Glutamatergic neuron (in vitro differentiated cells): ENCODE data around the gene ENG. TPM values are rescaled to one million over a fixed set of nuclear protein-coding genes. Genes with fewer than 3 reads are reported as not detected.

ENCODE experiments used
- DNase-seq: peaks from one replicate; pipeline ENCODE4 v3.0.0; 2022
- H3K27ac Mint-ChIP-seq: one replicate; pipeline ENCODE4 v1.8.0; 2020; ENCODE audit warnings: mild to moderate bottlenecking, mixed read lengths, inconsistent platforms; ENCODE audit not compliant: unreplicated experiment
- H3K27me3 Mint-ChIP-seq: one replicate; pipeline ENCODE4 v1.8.0; 2020; ENCODE audit warnings: mild to moderate bottlenecking, moderate library complexity, mixed read lengths, inconsistent platforms; ENCODE audit not compliant: unreplicated experiment
- H3K36me3 Mint-ChIP-seq: one replicate; pipeline ENCODE4 v1.8.0; 2020; ENCODE audit warnings: mild to moderate bottlenecking, mixed read lengths, inconsistent platforms; ENCODE audit not compliant: unreplicated experiment
- H3K4me1 Mint-ChIP-seq: one replicate; pipeline ENCODE4 v1.8.0; 2020; ENCODE audit warnings: mild to moderate bottlenecking, low read depth, mixed read lengths, inconsistent platforms; ENCODE audit not compliant: unreplicated experiment
- H3K4me3 Mint-ChIP-seq: one replicate; pipeline ENCODE4 v1.8.0; 2020; ENCODE audit warnings: mild to moderate bottlenecking, mixed read lengths, inconsistent platforms; ENCODE audit not compliant: unreplicated experiment
- H3K9me3 Mint-ChIP-seq: one replicate; pipeline ENCODE4 v1.8.0; 2020; ENCODE audit warnings: mild to moderate bottlenecking, moderate library complexity, mixed read lengths, inconsistent platforms; ENCODE audit not compliant: unreplicated experiment
- CTCF ChIP-seq: fragments of 200-600 bp; sonication (generic); IDR thresholded peaks from one replicate; pipeline ENCODE4 v1.5.0; 2021; ENCODE audit not compliant: partially characterized antibody, unreplicated experiment
- total RNA-seq: library from RNA; stranded (reverse); fragmentation: NEBNext Ultra II Directional; extraction: Animal tissue kit (Norgen Biotek cat#: 25700); gene quantifications from one replicate; pipeline ENCODE4 v1.2.1, GENCODE V29; 2021; ENCODE audit not compliant: unreplicated experiment

The ENG gene
- total RNA-seq, 1 donor from 2014 or later, result not detected

DNA sequence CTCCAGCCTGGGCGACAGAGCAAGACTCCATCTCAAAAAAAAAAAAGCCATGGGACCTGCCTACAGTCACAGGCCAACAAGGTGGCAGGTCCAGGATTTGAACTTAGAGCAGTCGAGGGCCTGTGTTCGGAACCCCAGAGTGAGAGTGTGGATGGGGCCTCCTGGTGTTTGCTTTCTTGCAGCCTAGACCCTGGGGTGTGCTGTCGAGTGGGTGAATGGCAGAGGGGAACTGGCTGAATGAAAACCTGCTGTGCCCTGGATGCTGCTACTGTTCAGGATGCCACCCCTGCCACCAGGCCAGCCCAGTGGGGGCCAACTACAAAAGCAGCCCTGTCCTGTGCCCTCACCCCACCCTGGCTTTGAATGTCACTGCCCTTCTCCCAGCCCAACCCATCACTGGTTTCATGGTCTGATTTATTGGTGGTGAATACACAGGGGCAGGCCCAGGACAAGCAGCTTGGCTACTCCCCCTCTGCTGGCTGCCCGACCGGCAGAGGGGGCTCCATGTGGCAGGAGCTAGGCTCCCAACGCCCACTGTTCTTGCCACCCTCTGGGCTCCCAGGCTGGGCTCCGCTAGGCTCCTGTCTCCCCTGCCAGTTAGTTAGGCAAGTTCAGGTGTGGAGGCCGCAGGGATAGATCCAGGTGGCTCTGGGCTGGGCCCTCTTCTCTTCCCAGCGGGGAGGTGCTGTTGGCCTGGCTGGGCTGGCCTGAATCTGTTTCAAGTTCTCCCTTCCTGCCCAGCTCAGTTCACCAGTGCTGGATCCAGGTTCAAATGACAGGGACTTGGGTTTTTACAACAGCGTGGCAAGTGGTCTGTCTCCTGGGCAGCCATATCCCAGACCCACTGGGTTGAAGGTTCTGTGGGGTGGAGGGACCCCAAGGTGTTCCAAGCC is 39.6 kb downstream of the ENG start:
- H3K27ac Mint-ChIP-seq, result no peak overlapping the region
- H3K4me1 Mint-ChIP-seq, result peaks cover 6% of the 10 kb centered on the region
- no peak for DNase-seq
- H3K27me3 Mint-ChIP-seq, result peaks cover 2% of the 10 kb centered on the region
- TF ChIP-seq CTCF, result no peak
- H3K36me3 Mint-ChIP-seq, result no peaks in the 10 kb centered on the region
- no peaks in the 10 kb centered on the region for H3K9me3 Mint-ChIP-seq
- no peak overlapping the region for H3K4me3 Mint-ChIP-seq

GRCh38 chr9:127813686-127814226 is 40.7 kb downstream of the ENG start:
- TF ChIP-seq CTCF, result no peak
- H3K4me1 Mint-ChIP-seq, result peaks cover 6% of the 10 kb centered on the region
- no peak overlapping the region for H3K4me3 Mint-ChIP-seq
- peaks cover 2% of the 10 kb centered on the region for H3K27me3 Mint-ChIP-seq
- H3K27ac Mint-ChIP-seq, result no peak overlapping the region
- H3K9me3 Mint-ChIP-seq, result no peaks in the 10 kb centered on the region
- H3K36me3 Mint-ChIP-seq, result no peaks in the 10 kb centered on the region
- no peak for DNase-seq

DNA sequence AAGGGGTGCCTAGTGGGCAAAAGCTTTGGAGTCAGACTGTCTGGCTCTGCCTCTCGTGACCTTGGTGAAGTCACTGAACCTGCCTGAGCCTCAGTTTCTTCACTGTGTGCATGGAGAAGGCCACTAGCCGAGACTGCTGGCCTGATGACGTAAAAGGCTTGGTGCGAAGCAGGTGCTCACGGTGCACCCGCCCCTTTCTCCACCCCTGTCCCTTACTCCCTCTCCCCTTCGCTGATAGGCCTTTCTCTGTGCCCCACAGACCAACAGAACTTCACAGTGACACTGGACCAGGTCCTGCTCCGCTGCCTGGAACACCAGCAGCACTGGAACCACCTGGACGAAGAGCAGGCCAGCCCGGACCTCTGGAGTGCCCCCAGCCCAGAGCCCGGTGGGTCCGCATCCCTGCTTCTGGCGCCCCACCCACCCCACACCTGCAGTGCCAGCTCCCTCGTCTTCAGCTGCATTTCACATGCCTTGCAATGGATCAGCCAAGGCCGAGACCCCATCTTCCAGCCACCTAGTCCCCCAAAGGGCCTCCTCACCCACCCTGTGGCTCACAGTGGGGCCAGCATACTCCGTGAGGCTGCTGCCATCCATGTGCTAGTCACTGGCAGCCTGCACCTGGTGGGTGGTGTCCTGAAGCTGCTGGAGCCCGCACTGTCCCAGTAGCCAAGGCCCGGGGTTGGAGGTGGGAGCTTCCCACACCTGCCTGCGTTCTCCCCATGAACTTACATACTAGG is 41.4 kb downstream of the ENG start:
- H3K27ac Mint-ChIP-seq, result no peak overlapping the region
- peaks cover 6% of the 10 kb centered on the region for H3K4me1 Mint-ChIP-seq
- no peak overlapping the region for H3K4me3 Mint-ChIP-seq
- no peaks in the 10 kb centered on the region for H3K36me3 Mint-ChIP-seq
- no peaks in the 10 kb centered on the region for H3K9me3 Mint-ChIP-seq
- no peak for TF ChIP-seq CTCF
- H3K27me3 Mint-ChIP-seq, result peaks cover 2% of the 10 kb centered on the region
- no peak for DNase-seq

DNA sequence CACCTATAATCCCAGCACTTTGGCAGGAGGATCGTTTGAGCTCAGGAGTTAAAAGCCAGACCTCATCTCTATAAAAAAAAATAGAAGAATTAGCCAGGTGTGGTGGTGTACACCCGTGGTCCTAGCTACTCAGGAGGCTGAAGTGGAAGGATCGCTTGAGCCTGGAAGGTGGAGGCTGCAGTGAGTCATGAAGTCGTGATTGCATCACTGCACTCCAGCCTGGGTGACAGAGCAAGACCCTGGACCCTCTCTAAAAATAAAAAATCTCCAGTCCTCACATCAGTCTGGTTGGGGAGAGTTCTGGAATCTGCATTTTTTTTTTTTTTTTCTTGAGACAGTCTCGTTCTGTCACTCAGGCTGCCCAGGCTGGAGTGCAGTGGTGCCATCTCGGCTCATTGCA is 42.4 kb downstream of the ENG start:
- no peak for DNase-seq
- no peak for TF ChIP-seq CTCF
- Mint-ChIP-seq H3K4me1 (no peaks in the 10 kb centered on the region), H3K4me3 (no peak overlapping the region), H3K27me3 (no peaks in the 10 kb centered on the region), H3K36me3 (no peaks in the 10 kb centered on the region), H3K27ac (no peak overlapping the region), H3K9me3 (no peaks in the 10 kb centered on the region)
